GM06990 (cell line): ENCODE results near the gene AJUBA.

Source experiments
- DNase-seq: peaks from one replicate; pipeline ENCODE4 v3.0.0-alpha.2; 2011; ENCODE audit not compliant: insufficient read length; ENCODE audit errors: extremely low read depth
- H3K27me3 ChIP-seq: replicated peaks from 2 replicates; pipeline ENCODE4 v1.6.0; 2011; ENCODE audit warnings: low read length; ENCODE audit not compliant: control insufficient read depth, insufficient read depth
- H3K36me3 ChIP-seq: 2 replicates; pipeline ENCODE4 v1.5.1; 2011; ENCODE audit warnings: low read length; ENCODE audit not compliant: control insufficient read depth, insufficient read depth
- H3K4me3 ChIP-seq: replicated peaks from 2 replicates; pipeline ENCODE4 v1.5.1; 2011; ENCODE audit warnings: low read depth, mild to moderate bottlenecking, control low read depth, low read length
- TF ChIP-seq, protein P1 (sequence below): IDR thresholded peaks from 2 replicates; pipeline ENCODE4 v1.5.1; 2011; ENCODE audit warnings: low read length, control low read depth, mild to moderate bottlenecking, inconsistent platforms; ENCODE audit not compliant: insufficient read depth, poor library complexity, severe bottlenecking

Gene AJUBA

GRCh38 chr14:22995889-22996625, 13.7 kb upstream of the AJUBA start:
- no peaks in the 10 kb centered on the region for H3K36me3 ChIP-seq
- no peak for DNase-seq
- H3K4me3 ChIP-seq = no peak overlapping the region
- H3K27me3 ChIP-seq = no peaks in the 10 kb centered on the region
- TF ChIP-seq, protein P1, sequence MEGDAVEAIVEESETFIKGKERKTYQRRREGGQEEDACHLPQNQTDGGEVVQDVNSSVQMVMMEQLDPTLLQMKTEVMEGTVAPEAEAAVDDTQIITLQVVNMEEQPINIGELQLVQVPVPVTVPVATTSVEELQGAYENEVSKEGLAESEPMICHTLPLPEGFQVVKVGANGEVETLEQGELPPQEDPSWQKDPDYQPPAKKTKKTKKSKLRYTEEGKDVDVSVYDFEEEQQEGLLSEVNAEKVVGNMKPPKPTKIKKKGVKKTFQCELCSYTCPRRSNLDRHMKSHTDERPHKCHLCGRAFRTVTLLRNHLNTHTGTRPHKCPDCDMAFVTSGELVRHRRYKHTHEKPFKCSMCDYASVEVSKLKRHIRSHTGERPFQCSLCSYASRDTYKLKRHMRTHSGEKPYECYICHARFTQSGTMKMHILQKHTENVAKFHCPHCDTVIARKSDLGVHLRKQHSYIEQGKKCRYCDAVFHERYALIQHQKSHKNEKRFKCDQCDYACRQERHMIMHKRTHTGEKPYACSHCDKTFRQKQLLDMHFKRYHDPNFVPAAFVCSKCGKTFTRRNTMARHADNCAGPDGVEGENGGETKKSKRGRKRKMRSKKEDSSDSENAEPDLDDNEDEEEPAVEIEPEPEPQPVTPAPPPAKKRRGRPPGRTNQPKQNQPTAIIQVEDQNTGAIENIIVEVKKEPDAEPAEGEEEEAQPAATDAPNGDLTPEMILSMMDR = no peak

DNA sequence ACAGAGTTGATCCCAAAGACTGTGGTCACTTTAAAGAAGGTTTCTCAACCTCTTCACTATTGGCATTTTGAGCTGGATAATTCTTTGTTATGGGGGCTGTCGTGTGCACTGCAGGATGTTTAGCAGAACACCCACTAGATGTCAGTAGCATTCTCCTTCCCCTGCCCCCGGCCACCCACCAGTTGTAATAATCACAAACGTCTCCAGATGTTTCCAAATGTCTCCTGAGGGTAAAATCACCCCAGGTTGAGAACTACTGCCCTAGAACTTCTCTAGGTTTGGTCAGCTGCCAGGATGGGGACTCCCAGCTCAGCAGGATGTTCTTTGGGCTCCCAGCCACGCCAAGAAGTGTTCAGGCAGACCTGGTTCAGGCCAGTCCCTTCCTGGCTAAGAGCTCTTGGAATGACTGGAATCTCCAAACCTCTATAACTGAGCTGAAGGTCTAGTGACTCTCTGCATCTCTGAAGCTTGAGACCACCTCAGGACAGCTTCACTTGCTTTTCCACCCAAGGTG, 12.5 kb upstream of the AJUBA start:
- no peak for DNase-seq
- TF ChIP-seq, protein P1 = peak; percentile 71
- Histone ChIP-seq H3K27me3 (no peaks in the 10 kb centered on the region), H3K36me3 (no peaks in the 10 kb centered on the region), H3K4me3 (no peak overlapping the region)

- Histone ChIP-seq H3K4me3 (no peak overlapping the region), H3K36me3 (no peaks in the 10 kb centered on the region), H3K27me3 (no peaks in the 10 kb centered on the region)
- TF ChIP-seq, protein P1 = no peak
- DNase-seq = no peak
These were observed 11.2 kb upstream of the AJUBA start for GRCh38 chr14:22993517-22993916.

DNA sequence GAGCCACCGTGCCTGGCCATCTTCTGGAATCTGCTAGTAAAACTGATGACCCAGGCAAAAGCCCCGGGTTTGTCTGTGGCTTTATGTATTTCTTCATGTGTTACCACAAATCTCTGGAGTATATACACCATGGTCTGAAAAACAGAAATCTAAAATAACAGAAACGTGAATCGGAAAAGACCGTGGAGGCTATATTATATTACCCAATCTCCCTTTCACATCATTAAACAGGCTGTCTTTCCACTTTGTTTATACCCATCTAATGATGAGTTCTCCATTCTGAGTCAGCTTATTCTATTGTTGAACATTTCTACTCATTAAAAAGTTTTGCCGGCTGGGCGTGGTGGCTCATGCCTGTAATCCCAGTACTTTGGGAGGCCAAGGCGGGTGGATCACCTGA, 9.5 kb upstream of the AJUBA start:
- no peak for DNase-seq
- H3K36me3 ChIP-seq = no peaks in the 10 kb centered on the region
- TF ChIP-seq, protein P1 = no peak

DNA sequence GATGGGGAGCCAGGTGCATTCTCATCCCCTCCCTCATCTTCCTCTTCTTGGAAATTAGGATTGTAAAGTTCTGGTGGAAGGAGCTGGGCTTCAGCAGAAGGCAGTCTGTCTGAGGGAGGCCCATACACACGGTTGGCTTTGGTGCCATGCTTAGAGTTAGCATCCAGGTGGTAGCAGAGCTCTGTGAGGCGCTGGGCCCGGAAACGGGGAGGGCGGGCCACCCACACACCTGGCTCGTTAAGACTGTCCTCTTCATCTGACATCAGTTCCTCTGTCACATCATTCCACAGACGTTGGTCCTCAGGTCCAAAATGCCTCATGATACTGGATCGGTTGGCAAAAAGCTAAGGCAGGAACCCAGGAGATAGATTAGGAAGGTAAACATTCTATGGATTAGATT, 4.9 kb upstream of the AJUBA start:
- no peaks in the 10 kb centered on the region for H3K36me3 ChIP-seq
- H3K27me3 ChIP-seq = no peaks in the 10 kb centered on the region
- TF ChIP-seq, protein P1 = no peak
- H3K4me3 ChIP-seq = no peak overlapping the region
- no peak for DNase-seq

More for the DNA sequence above, 9.5 kb upstream of the AJUBA start:
- Histone ChIP-seq H3K27me3 (no peaks in the 10 kb centered on the region), H3K4me3 (no peak overlapping the region)

DNA sequence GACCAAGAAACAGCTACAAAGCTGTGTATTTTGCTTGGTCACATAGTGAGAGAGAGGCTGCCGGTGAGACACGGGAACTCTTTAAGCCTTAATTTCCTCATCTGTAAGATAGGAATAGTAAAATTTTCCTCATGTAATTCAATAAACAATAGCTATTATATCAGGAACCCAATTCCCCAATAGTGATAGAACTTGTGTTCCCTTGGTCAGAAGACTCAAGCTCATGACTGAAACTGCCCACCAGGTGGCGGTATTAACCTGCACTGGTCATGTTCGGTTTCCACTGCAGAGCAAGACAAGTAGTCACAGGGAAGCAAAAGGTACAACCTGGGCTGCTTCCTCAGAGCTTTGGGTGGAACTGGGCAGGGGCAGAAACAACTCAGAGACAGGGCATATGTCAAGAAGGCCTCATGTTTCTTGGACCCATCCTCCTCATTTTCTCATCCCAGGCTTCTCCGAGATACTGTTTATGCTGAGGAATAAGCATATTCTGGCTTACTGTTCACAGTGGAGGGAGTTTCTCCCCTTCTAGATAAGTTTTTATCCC, 4.2 kb upstream of the AJUBA start:
- H3K36me3 ChIP-seq = no peaks in the 10 kb centered on the region
- DNase-seq = peak; percentile 50
- no peaks in the 10 kb centered on the region for H3K27me3 ChIP-seq
- TF ChIP-seq, protein P1 = peak; percentile 83
- H3K4me3 ChIP-seq = no peak overlapping the region
